GM19099 (cell line): ENCODE results near the gene PALB2.

Experiments
- POLR2A ChIP-seq: IDR thresholded peaks from 3 replicates; pipeline ENCODE4 v1.6.1; 2011; ENCODE audit warnings: low read depth; ENCODE audit not compliant: insufficient read length; ENCODE audit errors: extremely low read depth

PALB2 gene

GRCh38 chr16:23640931-23641765 lies at the start of gene PALB2, which contains the start of gene DCTN5:
TSS of gene PALB2 (minus strand) at chr16:23641310. CDS start at chr16:23641157, 153 bp downstream.
TSS of gene DCTN5 (plus strand) at chr16:23641466. CDS start at chr16:23641543, 77 bp downstream.
- peak; percentile 81 for TF ChIP-seq POLR2A

DNA sequence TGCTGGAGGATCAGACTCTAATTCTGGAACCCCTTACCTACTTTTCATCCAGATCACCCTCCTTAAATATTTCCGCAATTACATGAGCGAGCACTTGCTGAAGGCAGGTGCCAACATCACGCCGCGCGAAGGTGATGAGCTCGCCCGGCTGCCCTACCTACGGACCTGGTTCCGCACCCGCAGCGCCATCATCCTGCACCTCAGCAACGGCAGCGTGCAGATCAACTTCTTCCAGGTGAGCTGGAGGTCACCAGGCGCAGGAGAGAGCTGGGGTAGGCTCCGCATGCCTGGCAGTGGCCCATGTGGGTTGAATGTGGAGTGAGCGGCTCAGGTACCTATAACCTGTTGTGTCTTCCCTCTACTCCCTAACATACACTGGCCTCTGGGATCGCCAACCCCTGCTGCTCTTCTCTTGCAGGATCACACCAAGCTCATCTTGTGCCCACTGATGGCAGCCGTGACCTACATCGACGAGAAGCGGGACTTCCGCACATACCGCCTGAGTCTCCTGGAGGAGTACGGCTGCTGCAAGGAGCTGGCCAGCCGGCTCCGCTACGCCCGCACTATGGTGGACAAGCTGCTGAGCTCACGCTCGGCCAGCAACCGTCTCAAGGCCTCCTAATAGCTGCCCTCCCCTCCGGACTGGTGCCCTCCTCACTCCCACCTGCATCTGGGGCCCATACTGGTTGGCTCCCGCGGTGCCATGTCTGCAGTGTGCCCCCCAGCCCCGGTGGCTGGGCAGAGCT lies 48.5 kb upstream of the PALB2 start:
- no peak for TF ChIP-seq POLR2A

GRCh38 chr16:23687034-23687808 lies 46.1 kb upstream of the PALB2 start:
- no peak for TF ChIP-seq POLR2A

GRCh38 chr16:23683487-23683886 lies 42.4 kb upstream of the PALB2 start:
- TF ChIP-seq POLR2A = no peak

DNA sequence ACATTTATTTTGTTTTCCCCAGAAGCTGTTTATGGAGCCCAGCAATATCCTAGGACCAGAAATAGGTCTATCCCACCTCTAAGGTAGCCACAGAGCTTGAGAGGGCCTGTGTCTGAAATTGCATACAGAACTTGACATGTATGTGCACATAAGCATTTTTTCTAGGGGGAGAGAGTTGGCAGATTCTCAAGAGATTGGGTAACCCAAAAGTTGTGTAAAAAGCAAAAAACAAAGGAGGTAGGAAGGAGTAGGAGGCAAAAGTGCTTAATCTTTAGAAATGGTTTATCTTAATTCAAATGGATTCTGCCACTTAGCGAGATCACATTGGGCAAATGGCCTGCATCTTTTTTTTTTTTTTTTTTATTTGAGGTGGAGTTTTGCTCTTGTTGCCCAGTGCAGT lies 41.1 kb upstream of the PALB2 start:
- TF ChIP-seq POLR2A = no peak

DNA sequence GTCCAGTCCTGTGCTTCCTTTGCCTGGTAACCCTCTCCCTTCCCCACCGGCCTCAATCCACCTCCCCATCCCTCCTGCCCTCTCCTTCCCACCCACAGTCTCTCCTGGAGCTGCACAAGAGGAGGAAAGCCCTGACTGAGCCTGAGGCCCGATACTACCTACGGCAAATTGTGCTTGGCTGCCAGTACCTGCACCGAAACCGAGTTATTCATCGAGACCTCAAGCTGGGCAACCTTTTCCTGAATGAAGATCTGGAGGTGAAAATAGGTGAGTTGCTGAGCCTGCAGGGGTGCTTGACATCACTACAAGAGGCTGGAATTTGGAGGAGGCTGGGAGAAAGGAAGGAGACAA lies 38.9 kb upstream of the PALB2 start:
- no peak for TF ChIP-seq POLR2A

DNA sequence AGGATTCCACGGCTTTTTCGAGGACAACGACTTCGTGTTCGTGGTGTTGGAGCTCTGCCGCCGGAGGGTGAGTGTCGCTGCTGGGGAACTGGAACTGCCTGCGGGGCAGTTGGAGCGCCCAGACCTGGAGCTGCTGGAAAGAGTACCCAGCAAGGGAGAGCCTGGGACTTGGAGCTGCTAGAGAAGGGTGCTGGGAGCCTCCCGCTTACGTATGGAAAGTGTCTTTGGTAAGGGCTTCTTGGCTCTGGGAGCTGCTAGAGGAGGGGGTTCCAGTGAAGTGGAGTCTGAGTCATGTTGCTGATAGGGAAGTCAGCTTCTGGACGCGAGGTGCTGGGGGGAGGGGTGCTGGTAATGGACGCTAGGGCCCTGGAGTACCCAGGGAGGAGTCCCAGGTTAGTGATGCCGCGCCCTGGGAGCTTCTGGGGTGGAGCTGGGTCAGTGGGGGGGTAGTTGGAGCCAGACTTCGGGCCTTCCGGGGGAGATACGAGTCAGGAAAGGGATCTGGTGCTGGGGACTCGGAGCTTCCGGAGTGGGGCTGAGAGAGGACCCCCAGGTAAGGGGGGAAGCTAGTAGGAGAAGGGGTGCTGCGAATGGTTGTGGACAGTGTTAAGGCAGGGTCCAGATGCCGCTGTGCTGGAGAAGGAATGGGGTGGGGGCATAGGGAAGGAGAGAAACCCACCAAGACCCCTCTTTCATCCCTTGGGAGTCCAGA lies 38.3 kb upstream of the PALB2 start:
- no peak for TF ChIP-seq POLR2A

GRCh38 chr16:23678430-23679273 lies 37.5 kb upstream of the PALB2 start, which contains the start of gene PLK1:
TSS of gene PLK1 (plus strand) at chr16:23678889. CDS start at chr16:23678933, 44 bp downstream.
- TF ChIP-seq POLR2A = peak; percentile 73

DNA sequence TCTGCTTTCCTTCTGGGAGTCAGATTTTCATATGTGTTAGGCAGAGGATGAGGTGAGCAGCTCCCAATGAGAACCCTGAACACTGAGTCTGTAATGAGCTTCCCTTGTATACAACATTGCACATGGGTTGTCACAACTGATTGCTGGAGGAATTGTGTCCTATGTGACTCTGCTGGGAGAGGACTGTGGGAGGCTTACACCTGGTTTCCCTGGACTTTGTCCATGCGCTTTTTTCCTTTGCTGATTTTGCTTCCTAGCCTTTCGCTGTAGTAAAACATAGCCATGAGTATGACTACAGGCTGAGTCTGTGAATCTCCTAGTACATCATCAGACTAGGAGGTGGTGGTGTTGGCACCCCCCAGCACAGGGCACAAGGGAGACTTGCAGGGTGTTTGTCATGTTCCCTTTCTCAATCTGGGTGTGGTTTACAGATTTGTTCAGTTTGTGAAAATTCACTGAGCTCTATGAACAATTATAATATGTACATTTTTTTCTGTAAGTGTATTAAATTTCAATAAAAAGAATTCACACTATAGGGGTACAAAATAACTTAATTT lies 35.9 kb upstream of the PALB2 start:
- no peak for TF ChIP-seq POLR2A

GRCh38 chr16:23673971-23674614 lies 33.0 kb upstream of the PALB2 start:
- TF ChIP-seq POLR2A = no peak

GRCh38 chr16:23670137-23670776 lies 29.1 kb upstream of the PALB2 start:
- peak; percentile 12 for TF ChIP-seq POLR2A

DNA sequence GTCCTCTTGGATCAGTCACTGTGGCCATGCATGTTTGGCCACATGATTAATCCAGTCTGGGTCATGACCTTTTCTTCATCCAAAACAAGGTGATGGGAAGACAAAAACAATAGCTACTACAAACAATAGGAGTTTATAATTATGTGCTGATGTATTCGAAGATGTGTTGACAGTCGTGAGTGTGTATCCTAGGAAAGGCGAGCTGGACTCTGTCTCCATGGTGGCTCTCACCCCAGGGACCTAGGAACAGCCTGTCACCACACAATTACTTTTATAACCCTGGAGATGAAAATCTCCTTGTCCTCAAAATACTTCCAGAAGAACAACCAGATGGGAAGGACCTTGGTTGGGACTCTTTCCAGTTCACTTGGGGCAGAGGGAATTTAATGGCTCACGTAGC lies 27.8 kb upstream of the PALB2 start:
- TF ChIP-seq POLR2A = no peak
